Left forelimb (tissue), 1 donor: ENCODE results near the gene KCNH2.
"Not testable (repeated sequence)": the region's sequence is repeated elsewhere in the genome, so short reads cannot be mapped to it uniquely, and the experiment has no call there.

Experiments used
- DNase-seq: peaks from one replicate; pipeline ENCODE4 v3.0.0-alpha.2; 2018; ENCODE audit warnings: low spot score

Gene KCNH2

DNA sequence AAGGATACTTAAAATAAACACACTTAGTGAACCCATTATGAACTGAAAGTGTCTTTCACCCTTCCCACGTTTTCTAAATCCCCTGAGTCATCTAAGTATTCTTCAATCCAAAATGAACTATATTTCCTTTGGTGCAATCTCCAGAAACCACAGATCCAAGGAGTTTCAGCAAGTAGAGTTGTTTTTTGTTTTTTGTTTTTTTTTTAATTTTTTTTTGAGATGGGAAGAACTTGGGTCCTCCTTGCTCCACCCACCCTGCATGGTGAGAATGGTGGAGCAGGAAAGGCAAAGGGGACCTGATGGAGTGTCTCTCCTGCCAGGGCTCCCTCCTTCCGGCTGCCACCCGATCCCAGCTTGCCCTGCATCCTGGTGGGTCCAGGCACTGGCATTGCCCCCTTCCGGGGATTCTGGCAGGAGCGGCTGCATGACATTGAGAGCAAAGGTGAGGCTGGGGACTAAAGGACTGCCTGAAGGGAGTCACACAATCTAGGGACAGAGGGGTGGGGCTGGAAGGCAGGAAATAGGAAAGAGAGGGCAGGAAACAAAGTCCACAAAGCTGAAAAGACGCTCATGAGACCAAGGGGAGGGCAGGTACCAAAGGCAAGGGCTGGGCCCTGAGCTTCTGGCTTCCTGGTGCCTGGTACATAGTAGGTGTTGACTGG, 34.0 kb upstream of the KCNH2 start:
- no peak for DNase-seq

DNA sequence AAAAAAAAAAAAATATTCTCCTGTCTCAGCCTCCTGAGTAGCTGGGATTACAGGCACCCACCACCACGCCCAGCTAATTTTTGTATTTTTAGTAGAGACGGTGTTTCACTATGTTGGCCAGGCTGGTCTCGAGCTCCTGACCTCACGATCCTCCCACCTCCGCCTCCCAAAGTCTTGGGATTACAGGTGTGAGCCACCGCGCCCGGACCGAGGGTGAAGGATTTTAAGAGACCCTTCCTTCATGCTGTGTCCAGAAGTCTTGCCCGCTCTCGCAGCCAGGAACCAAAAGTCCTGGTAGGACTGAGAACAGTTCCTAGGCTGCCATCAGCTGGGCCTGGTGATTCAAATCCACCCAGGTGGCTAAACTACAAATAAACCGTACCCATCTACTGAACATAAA, 33.5 kb upstream of the KCNH2 start:
- DNase-seq: not testable (repeated sequence)

DNA sequence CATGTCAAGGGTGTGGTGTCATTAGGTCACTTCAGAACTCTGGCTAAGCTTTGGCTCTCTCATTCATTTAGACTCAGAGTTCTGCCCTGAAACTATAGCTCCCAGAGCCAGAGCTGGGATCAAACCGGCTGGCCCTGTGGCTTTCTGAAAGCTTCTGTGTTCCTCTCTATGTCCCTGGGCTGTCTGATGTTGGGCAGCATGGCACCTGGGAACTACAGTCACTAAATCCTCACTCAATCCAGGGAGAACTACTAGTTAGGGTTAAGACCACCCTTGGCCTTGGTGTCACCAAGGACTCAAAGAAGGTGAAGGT, 32.9 kb upstream of the KCNH2 start:
- DNase-seq: no peak

DNA sequence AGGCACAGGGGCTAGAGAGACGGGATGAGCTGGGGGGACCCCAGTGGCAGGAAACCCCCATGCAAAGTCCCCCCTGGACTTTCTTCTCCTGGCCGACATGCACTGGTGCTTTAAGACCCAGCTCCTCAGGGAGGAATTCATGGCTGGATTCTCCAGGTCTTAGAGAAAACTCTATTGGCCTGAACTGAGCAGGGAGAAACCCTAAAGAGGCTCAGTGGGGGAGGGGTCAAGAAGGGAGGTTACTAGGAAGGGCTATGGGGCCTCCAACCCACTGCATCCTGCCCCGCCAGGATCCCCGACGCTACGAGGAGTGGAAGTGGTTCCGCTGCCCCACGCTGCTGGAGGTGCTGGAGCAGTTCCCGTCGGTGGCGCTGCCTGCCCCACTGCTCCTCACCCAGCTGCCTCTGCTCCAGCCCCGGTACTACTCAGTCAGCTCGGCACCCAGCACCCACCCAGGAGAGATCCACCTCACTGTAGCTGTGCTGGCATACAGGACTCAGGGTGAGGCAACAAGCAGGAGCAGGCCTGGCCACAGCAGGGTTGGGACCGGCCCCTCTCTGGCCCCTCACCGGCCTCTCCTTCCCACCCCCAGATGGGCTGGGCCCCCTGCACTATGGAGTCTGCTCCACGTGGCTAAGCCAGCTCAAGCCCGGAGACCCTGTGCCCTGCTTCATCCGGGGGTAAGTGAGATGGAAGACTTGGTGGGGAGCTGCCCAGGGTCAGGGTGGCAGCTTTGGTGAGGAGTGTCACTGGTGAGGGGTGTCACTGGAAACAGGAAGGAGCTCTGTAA, 32.4 kb upstream of the KCNH2 start:
- DNase-seq: no peak

DNA sequence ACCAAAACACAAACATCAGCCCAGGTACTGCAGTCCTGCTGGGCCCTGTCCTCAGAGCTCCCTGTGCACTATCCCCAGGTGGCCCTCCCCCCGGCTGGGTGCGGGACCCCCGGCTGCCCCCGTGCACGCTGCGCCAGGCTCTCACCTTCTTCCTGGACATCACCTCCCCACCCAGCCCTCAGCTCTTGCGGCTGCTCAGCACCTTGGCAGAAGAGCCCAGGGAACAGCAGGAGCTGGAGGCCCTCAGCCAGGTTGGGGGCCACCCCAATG, 31.9 kb upstream of the KCNH2 start:
- no peak for DNase-seq

DNA sequence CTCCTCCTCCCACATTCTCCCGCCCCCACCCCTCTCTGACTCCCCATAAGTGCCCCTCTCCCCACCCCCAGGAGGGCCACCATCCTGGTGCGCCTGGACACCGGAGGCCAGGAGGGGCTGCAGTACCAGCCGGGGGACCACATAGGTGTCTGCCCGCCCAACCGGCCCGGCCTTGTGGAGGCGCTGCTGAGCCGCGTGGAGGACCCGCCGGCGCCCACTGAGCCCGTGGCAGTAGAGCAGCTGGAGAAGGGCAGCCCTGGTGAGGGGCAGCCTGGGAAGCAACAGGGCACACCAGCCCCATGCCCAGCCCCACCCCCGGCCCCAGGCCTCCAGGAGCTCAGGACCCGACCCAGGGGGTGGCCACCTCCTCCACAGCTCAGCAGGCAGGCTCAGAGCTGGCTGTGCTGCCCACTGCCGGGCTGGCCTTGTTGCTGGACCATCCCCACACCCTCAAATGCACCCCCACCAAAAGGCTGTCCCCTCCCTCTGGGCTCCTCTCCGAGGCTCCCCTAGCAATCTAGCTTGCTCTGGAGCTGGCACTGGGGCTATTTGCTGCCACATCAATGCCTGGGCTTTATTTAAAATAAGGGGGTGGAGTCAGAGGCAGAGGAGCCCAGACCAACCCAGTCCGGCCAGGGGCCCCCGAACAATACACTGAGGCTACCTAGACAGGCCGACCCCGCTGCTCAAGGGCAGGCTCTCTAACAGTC, 31.4 kb upstream of the KCNH2 start:
- no peak for DNase-seq

DNA sequence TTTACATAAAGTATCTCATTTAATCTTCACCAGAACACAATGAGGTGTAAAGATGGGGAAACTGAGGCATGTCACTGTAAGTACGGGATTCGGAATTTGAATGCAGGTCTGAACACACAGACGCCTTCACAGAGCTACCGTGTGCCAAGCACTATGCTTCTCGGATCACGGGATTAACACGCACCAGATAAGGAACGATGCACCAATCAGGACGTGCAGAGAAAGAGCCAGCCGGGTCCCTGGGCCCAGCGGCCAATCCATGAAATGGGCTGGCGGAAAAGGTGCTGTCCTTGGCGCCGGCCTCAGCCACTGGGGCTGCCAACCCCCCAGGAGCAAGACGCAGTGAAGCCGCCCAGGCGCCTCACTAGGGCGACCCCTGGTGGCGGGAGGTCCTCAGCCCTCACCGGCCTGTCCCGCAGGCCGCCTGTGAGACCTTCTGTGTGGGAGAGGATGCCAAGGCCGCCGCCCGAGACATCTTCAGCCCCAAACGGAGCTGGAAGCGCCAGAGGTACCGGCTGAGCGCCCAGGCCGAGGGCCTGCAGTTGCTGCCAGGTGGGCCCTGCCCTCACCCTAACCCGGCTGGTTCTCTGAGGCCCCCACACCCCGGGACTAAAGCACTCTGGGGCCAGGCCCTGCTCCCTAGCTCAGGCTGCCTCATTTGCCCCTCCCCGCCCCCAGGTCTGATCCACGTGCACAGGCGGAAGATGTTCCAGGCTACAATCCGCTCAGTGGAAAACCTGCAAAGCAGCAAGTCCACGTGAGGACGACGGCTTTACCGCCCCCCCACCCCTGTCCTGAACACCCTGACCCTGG, 30.6 kb upstream of the KCNH2 start:
- no peak for DNase-seq

DNA sequence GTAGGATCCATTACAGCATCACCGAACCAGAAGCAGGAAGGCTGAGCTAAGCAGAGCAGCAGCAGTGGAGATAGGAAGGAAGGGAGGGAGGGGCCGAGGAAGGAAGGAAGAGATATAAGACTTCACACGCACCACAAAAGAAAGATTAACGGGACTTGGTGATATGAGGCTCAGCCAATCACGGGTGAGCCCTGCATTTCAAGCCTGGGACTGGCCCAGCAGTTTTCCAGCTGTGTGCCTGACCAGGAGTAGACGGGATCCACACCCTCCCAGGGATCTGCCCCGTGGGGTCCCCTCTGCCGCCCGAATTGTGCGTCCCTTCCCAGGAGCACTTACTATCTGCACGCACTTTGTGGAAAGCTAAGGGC, 30.0 kb upstream of the KCNH2 start:
- DNase-seq: no peak

DNA sequence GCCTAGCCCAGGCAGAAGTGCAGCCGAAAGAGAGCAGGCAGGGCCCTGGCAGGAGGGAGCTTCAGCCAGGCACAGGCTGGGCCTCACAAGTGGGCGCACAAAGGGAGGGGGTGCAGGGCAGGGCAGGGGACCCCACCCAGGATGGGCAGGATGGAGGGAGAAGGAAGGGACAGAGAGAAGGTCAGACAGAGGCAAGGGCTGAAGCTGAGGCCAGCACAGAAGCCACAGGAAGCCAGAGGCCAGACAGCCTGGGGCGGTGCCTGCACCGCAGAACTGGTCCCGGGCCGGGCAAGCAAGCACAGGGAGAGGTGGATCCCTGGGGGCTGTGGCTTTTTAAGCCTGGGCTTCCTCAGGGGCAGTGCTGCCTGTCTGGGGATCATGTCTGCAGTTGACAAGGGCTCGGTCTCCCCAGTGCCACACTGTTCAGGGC, 29.4 kb upstream of the KCNH2 start:
- no peak for DNase-seq

DNA sequence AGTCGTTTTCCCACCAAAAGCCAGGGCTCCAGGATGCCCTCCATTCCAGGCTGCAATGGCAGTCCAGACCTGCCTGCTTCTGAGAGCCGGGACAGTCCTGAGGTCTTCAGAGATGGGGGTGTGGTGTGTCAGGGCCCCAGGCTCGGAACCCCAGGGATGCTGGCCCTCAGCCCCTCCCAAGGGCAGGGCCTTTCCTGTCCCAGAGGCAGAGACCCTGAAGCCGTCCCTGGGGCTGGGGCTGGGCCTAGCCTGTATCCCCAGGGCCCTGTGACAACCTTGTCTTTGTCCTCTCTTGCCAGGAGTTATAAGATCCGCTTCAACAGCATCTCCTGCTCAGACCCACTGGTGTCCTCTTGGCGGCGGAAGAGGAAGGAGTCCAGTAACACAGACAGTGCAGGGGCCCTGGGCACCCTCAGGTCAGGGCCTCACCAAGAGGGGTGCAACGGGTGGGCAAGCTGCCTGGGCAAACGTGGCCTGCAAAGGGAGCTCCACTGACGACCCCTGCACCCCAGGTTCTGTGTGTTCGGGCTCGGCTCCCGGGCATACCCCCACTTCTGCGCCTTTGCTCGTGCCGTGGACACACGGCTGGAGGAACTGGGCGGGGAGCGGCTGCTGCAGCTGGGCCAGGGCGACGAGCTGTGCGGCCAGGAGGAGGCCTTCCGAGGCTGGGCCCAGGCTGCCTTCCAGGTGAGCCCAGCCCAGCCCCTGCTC, 28.6 kb upstream of the KCNH2 start:
- DNase-seq: no peak

DNA sequence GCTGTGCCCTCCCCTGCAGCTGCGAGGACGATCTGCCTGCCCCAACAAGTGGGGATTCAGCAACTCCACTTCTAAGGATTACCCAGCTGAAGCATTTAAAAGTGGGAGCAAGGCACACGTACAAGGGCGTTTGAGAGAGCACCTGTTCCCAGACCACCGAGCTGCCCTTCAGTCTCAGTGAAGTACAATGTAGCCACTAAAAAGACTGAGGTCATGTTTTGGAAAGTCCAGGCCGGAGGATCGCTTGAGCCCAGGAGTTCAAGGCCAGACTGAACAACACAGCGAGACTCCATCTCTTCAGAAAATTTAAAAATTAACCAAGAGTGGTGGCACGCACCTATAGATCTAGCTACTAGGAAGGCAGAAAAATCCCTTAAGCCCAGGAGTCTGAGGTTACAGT, 27.4 kb upstream of the KCNH2 start:
- DNase-seq: no peak

DNA sequence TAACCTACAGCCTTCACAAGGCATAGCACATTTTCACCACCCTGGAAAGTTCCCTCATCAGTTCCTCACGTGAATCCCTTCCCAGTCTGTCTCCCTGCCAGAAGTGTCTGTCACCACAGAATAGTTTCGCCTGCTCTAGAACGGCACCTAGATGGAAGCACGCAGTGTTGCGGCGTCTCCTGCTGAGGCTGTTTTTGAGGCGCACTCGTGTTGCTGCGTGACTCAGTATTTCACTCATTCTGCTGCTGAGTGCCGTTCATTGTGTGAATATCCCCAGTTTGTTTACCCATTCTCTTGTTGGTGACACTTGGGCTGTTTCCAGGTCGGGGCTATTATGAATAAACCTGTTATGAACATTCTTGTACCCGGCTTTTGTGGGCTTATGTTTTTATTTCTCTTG, 25.5 kb upstream of the KCNH2 start:
- no peak for DNase-seq

DNA sequence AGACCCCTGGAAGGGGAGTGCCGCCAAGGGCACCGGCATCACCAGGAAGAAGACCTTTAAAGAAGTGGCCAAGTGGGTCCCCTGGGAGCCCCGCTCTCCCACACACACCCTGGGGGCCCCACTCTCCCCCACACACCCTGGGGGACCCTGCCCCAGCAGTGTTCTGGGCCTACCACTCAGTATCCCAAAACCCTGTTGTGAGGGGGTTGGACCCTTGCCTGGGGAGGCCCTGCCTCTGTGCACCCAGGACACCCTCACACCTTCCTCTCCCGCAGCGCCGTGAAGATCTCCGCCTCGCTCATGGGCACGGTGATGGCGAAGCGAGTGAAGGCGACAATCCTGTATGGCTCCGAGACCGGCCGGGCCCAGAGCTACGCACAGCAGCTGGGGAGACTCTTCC, 23.4 kb upstream of the KCNH2 start:
- DNase-seq: no peak

DNA sequence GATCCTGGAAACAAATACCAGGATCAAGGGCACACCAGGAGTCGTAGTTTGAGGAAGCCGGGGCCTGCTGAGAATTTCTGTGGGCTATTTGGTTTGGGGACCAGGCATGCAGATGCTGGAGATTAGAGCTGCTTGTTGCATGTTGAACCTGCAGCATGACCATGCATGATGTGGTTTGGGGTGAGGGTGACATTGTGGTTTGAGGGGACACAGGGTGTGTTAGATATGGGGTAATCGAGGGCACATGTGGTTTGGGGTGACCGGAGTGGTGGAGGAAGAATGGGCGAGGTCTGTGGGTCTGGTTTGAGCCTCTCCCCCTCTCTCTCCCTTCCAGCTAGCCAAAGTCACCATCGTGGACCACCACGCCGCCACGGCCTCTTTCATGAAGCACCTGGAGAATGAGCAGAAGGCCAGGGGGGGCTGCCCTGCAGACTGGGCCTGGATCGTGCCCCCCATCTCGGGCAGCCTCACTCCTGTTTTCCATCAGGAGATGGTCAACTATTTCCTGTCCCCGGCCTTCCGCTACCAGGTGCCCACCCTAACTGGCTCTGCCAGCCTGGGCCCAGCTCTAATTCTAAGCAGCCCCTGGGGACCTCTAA, 22.9 kb upstream of the KCNH2 start:
- DNase-seq: no peak

DNA sequence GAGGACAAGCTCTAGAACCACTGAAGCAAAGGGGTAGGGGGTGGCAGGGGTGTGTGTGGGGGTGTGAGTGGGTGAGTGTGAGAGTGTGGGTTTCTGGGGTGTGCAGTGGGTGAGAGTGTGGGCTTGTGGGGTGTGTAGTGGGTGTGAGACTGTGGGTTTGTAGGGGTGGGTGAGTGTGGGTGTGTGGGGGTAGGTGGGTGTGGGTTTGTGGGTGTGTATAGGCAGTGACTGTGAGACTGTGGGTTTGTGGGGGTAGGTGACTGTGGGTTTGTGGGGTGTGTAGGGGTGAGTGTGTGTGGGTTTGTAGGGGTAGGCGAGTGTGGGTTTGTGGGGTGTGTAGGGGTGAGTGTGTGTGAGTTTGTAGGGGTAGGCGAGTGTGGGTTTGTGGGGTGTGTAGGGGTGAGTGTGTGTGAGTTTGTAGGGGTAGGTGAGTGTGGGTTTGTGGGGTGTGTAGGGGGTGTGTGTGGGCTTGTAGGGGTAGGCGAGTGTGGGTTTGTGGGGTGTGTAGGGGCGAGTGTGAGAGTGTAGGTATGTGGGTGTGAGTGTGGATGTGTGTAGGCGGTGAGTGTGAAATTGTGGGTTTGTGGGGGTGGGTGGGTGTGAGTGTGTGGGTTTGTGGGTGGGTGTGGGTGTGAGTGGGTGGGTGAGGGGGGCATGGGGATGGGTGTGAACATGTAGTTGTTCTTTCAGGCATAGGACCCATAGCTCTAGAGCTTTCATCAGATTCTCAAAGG, 21.5 kb upstream of the KCNH2 start:
- no peak for DNase-seq

DNA sequence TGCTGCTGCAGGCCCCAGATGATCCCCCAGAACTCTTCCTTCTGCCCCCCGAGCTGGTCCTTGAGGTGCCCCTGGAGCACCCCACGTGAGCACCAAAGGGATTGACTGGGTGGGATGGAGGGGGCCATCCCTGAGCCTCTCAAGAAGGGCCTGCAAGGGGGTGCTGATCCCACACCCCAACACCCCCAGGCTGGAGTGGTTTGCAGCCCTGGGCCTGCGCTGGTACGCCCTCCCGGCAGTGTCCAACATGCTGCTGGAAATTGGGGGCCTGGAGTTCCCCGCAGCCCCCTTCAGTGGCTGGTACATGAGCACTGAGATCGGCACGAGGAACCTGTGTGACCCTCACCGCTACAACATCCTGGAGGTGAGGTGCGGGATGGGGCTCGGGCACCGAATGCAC, 20.9 kb upstream of the KCNH2 start:
- DNase-seq: no peak

DNA sequence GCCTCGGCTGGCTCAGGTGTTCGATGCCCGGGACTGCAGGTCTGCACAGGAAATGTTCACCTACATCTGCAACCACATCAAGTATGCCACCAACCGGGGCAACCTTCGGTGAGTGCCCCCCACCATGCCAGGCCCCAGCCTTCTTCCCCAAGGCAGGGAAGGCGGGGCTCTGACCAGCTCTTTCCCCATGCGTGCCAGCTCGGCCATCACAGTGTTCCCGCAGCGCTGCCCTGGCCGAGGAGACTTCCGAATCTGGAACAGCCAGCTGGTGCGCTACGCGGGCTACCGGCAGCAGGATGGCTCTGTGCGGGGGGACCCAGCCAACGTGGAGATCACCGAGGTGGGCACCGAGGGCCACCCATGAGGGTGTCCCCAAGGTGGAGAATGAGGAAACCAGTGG, 20.2 kb upstream of the KCNH2 start:
- DNase-seq: no peak

DNA sequence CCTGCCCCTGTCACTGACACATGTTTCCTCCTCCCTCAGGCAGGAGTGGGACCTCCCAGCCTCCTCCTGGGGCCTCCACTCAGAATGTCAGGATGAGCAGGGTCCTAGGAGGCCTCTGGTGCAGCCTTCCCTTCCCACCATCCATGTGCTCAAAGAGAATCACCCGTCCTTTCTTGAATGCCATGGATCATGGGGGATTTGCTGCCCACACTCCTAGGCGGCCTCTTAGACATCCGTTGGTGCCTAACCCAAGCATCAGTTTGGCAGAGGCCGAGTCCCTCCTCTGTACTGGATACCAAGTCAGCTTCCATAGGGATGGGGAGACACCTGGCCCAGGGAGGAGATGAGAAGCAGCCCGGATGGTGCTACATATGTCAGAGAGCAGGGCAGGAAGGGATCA, 19.7 kb upstream of the KCNH2 start:
- DNase-seq: no peak

DNA sequence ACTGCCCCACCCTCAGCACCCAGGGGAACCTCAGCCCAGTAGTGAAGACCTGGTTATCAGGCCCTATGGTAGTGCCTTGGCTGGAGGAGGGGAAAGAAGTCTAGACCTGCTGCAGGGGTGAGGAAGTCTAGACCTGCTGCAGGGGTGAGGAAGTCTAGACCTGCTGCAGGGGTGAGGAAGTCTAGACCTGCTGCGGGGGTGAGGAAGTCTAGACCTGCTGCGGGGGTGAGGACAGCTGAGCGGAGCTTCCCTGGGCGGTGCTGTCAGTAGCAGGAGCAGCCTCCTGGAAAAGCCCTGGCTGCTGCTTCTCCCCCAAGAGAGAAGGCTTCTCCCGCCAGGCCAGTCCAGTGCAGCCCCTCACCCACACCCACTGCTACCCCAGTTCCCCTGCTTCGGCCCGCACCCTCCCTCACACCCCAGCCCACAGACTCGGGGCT, 19.0 kb upstream of the KCNH2 start:
- no peak for DNase-seq

DNA sequence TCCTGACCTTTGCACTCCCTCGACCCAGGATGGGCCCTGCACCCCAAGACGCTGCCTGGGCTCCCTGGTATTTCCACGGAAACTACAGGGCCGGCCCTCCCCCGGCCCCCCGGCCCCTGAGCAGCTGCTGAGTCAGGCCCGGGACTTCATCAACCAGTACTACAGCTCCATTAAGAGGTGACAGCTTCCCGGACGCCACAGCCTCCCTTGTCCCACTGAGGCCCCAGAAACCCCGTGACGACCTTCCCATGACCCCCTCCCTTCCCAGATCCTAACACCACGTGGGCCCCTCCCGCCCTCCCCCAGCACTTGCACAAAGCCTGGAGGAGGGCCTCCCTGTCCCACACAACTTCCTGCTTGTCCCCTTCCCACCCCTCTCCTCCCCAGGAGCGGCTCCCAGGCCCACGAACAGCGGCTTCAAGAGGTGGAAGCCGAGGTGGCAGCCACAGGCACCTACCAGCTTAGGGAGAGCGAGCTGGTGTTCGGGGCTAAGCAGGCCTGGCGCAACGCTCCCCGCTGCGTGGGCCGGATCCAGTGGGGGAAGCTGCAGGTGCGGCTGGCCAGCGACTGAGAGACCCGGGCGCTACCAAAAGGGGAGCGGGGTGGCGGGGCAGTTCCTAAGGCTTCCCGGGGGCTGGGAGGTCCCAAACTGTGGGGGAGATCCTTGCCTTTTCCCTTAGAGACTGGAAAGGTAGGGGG, 18.4 kb upstream of the KCNH2 start:
- DNase-seq: no peak
